Astrocyte of the spinal cord (primary cell): Measurements from ENCODE around the gene ABCC10.
"Not testable (repeated sequence)": the region's sequence is repeated elsewhere in the genome, so short reads cannot be mapped to it uniquely, and the experiment has no call there.

Source experiments
- DNase-seq: peaks from one replicate; pipeline ENCODE4 v3.0.0; 2011; ENCODE audit warnings: low read depth, low spot score
- H3K4me3 ChIP-seq: 2 replicates; pipeline ENCODE4 v1.5.1; 2011; ENCODE audit warnings: low read depth, mild to moderate bottlenecking, low read length, moderate library complexity
- CTCF ChIP-seq: IDR thresholded peaks from 2 replicates; pipeline ENCODE4 v1.5.1; 2012; ENCODE audit warnings: low read depth, mild to moderate bottlenecking, low read length, inconsistent platforms
- in situ Hi-C: cut with HindIII; loops from 2 replicates; pipeline ENCODE4 v1.10.0; 2017; ENCODE audit warnings: low sequenced_read_pairs

Gene ABCC10

GRCh38 chr6:43459535-43459934 lies 32.2 kb downstream of the ABCC10 start:
- DNase-seq = no peak
- in situ Hi-C loops = no loop called here
- no peak for TF ChIP-seq CTCF
- H3K4me3 ChIP-seq = no peak overlapping the region

GRCh38 chr6:43460032-43460431 lies 32.7 kb downstream of the ABCC10 start:
- no peak overlapping the region for H3K4me3 ChIP-seq
- DNase-seq = no peak
- no peak for TF ChIP-seq CTCF
- in situ Hi-C loops = no loop called here

GRCh38 chr6:43461936-43462335 lies 34.6 kb downstream of the ABCC10 start:
- DNase-seq = no peak
- H3K4me3 ChIP-seq = no peak overlapping the region
- TF ChIP-seq CTCF = no peak
- in situ Hi-C loops = no loop called here

GRCh38 chr6:43464337-43464736 lies 37.0 kb downstream of the ABCC10 start:
- no peak for TF ChIP-seq CTCF
- no peak overlapping the region for H3K4me3 ChIP-seq
- no peak for DNase-seq
- in situ Hi-C loops = no loop called here

GRCh38 chr6:43465948-43466347 lies 38.6 kb downstream of the ABCC10 start:
- DNase-seq = no peak

GRCh38 chr6:43467265-43467664 lies 39.9 kb downstream of the ABCC10 start:
- in situ Hi-C loops = not testable (repeated sequence)

More at GRCh38 chr6:43465948-43466347, 38.6 kb downstream of the ABCC10 start:
- TF ChIP-seq CTCF = no peak
- no peak overlapping the region for H3K4me3 ChIP-seq
- in situ Hi-C loops = no loop called here

GRCh38 chr6:43467752-43468151 lies 40.4 kb downstream of the ABCC10 start:
- no peak for DNase-seq
- in situ Hi-C loops = no loop called here
- no peak for TF ChIP-seq CTCF
- H3K4me3 ChIP-seq = no peak overlapping the region

More at GRCh38 chr6:43467265-43467664, 39.9 kb downstream of the ABCC10 start:
- H3K4me3 ChIP-seq, DNase-seq: not testable (repeated sequence)
